Measurements from ENCODE around the gene SIAE.
A peak's percentile ranks its signal among the peaks of the same experiment; 100 is the strongest.

SIAE gene

GRCh38 chr11:124602193-124602592 is 71.3 kb downstream of the SIAE start:
- TF ChIP-seq, protein P1, sequence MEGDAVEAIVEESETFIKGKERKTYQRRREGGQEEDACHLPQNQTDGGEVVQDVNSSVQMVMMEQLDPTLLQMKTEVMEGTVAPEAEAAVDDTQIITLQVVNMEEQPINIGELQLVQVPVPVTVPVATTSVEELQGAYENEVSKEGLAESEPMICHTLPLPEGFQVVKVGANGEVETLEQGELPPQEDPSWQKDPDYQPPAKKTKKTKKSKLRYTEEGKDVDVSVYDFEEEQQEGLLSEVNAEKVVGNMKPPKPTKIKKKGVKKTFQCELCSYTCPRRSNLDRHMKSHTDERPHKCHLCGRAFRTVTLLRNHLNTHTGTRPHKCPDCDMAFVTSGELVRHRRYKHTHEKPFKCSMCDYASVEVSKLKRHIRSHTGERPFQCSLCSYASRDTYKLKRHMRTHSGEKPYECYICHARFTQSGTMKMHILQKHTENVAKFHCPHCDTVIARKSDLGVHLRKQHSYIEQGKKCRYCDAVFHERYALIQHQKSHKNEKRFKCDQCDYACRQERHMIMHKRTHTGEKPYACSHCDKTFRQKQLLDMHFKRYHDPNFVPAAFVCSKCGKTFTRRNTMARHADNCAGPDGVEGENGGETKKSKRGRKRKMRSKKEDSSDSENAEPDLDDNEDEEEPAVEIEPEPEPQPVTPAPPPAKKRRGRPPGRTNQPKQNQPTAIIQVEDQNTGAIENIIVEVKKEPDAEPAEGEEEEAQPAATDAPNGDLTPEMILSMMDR (IDR thresholded peaks at IDR 0.05; ENCODE audit: insufficient read depth, low read depth, low read length, missing control alignments), result no peak
- no peak overlapping the region for H3K4me3 ChIP-seq (ENCODE audit: low read length)
- DNase-seq (ENCODE audit: low read depth), result peak; percentile 40

GRCh38 chr11:124600621-124601320 is 72.8 kb downstream of the SIAE start:
- TF ChIP-seq, protein P1 (IDR thresholded peaks at IDR 0.05; ENCODE audit: insufficient read depth, low read depth, low read length, missing control alignments), result no peak
- no peak overlapping the region for H3K4me3 ChIP-seq (ENCODE audit: low read length)
- no peak for DNase-seq (ENCODE audit: low read depth)

DNA sequence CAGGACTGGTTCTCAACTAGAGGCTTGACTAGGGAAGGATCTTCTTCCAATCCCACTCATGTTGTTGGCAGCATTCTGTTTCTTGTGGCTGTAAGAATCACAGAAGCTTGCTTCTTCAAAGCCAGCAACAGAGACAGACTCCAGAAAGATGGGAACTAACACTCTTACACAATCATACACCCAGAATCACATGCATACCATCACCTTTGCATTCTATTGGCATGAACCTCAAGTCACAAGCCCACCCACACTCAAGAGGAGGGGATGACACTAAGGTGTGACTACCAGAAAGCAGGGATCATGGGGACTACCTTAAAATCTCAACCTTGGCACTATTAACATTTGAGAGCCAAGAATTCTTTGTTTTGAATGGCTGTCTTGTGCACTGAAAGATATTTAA is 75.9 kb downstream of the SIAE start:
- TF ChIP-seq, protein P1 (IDR thresholded peaks at IDR 0.05; ENCODE audit: insufficient read depth, low read depth, low read length, missing control alignments), result no peak
- no peak for DNase-seq (ENCODE audit: low read depth)
- H3K4me3 ChIP-seq (ENCODE audit: low read length), result no peak overlapping the region

DNA sequence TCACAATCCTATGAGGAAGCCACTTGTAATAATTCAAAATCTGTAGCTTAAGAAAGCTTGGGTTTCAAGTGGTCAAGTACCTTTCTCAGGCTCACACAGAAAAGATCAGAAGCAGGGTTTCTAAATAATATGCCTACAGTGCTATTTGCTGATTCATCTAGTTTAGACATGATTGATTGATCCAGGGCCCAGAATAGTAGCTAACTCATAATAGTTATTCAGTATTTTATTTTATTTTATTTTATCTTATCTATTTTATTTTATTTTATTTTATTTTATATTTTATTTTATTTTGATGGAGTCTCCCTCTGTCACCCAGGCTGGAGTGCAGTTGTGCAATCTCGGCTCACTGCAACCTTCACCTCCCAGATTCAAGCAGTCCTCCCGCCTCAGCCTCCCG is 78.2 kb downstream of the SIAE start:
- TF ChIP-seq, protein P1 (IDR thresholded peaks at IDR 0.05; ENCODE audit: insufficient read depth, low read depth, low read length, missing control alignments), result no peak
- H3K4me3 ChIP-seq (ENCODE audit: low read length), result no peak overlapping the region
- no peak for DNase-seq (ENCODE audit: low read depth)

- no peak overlapping the region for H3K4me3 ChIP-seq (ENCODE audit: low read length)
- TF ChIP-seq, protein P1 (IDR thresholded peaks at IDR 0.05; ENCODE audit: insufficient read depth, low read depth, low read length, missing control alignments), result no peak
- DNase-seq (ENCODE audit: low read depth), result no peak
Observed at GRCh38 chr11:124592627-124593026, 80.9 kb downstream of the SIAE start.

DNA sequence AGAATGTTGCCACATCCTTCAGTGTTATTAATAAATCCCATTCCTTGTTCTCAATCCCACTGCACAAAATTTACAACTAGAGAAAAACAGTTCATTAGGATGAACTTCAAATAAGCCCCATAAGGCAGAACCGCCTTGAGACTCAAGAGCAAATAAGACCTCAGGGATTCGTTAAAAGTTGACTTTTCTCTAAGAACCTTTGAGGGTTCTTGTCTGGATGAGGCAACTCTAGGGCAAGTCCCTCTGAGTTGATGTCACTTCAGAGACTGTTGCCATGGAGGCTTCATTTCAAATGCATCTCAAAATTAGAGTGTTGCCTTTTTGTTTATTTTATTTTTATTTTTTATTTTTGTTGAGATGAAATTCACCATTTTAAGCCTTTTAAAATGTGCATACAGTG is 82.1 kb downstream of the SIAE start:
- DNase-seq (ENCODE audit: low read depth), result no peak
- TF ChIP-seq, protein P1 (IDR thresholded peaks at IDR 0.05; ENCODE audit: insufficient read depth, low read depth, low read length, missing control alignments), result no peak
- H3K4me3 ChIP-seq (ENCODE audit: low read length), result no peak overlapping the region

GRCh38 chr11:124586238-124586860 is 87.2 kb downstream of the SIAE start:
- TF ChIP-seq, protein P1 (IDR thresholded peaks at IDR 0.05; ENCODE audit: insufficient read depth, low read depth, low read length, missing control alignments), result peak; percentile 78
- DNase-seq (ENCODE audit: low read depth), result peak; percentile 64
- H3K4me3 ChIP-seq (ENCODE audit: low read length), result no peak overlapping the region
